ENCODE results near the gene CCDC57. TPM values are rescaled to one million over a fixed set of nuclear protein-coding genes. Genes with fewer than 3 reads are reported as not detected.
"Not testable (repeated sequence)": the region's sequence is repeated elsewhere in the genome, so short reads cannot be mapped to it uniquely, and the experiment has no call there.

CCDC57 gene
- total RNA-seq, 1 donor from 2014 or later = 8.6 TPM

DNA sequence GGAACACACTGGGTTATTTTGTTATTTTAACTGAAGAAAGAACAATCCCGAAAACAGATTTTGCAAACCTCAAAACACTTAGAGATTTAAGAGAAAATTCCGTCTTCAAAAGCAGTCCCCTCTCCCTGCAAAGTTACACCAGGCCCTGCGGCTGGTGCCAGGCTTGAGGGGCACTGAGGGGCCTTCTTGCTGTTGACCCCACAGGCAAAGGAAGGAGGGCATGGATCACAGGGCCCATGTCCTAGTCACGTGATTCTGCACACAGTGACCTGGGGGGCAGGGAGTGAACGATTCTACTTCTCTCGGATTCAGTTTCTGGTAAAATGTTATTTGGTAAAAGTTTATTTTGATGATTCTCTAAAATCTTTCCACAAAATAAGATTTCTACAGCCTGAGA lies 59.3 kb downstream of the CCDC57 start:
- no peak for ATAC-seq (ENCODE audit: poor library complexity)
- intact Hi-C loops (cut with DNase I) = loop anchor here (10.0 kb wide), 1 partner anchor 188 kb away; the partner anchor contains the start of gene NOTUM
- no peak for DNase-seq

DNA sequence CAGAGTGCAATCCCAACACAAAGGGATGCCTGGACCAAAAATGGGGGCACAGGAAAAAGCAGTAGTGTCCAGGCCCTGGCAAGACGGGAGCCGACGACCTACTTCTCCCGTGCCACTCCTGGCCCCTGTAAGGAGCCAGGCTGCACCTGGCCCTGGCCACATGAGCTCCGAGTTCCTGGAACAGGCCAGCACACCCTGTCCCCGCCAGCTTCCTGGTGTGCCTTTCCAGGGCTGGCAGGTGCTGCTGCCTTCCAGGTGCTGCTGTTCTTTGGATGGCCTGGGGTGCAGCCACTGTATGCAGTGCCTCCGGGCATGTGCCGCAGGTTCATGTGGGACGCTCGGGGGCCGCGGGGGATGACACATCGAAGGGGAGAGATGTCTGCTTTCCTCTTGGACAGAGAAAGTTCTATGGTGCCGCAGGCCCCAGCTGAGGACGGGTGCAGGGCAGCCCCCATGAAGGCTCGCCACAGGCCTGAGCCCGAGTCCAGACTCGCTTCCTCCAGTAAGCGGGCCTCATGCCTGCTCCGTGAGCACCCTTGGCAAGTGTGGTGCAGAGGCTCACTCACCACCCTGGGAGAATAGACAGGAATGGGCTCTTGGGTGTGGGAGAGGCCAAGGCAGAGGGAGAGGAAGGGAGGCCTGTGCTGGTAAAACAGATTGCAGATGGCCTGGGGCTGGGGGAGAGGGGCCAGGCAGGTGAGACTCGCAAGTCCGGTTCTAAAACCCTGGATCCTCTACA lies 59.9 kb downstream of the CCDC57 start:
- intact Hi-C loops (cut with DNase I) = loop anchor here (10.0 kb wide), 1 partner anchor 188 kb away; the partner anchor contains the start of gene NOTUM
- no peak for DNase-seq

DNA sequence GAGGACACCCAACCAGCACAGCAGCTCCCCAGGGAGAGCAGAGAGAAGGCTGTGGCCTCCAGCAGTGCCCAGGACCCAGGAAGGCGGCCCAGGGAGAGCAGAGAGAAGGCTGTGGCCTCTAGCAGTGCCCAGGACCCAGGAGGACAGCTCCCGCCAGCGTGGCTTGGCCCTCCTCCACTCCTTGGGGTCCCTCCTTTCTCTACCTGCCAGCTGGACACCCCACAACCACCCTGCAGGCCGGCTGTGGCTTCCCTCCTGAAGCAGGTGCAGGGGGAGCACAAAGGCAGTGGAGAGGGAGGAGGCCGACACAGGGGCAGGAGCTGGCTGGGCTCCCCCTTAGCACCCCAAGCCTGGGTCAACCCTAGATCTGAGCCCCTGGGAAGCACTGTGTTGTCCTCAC lies 60.5 kb downstream of the CCDC57 start:
- intact Hi-C loops (cut with DNase I) = loop anchor here (10.0 kb wide), 1 partner anchor 187 kb away; the partner anchor contains the start of gene NOTUM
- DNase-seq (no peak), ATAC-seq (ENCODE audit: poor library complexity) (no peak)

More for the DNA sequence above, 59.9 kb downstream of the CCDC57 start:
- ATAC-seq (ENCODE audit: poor library complexity) = no peak

DNA sequence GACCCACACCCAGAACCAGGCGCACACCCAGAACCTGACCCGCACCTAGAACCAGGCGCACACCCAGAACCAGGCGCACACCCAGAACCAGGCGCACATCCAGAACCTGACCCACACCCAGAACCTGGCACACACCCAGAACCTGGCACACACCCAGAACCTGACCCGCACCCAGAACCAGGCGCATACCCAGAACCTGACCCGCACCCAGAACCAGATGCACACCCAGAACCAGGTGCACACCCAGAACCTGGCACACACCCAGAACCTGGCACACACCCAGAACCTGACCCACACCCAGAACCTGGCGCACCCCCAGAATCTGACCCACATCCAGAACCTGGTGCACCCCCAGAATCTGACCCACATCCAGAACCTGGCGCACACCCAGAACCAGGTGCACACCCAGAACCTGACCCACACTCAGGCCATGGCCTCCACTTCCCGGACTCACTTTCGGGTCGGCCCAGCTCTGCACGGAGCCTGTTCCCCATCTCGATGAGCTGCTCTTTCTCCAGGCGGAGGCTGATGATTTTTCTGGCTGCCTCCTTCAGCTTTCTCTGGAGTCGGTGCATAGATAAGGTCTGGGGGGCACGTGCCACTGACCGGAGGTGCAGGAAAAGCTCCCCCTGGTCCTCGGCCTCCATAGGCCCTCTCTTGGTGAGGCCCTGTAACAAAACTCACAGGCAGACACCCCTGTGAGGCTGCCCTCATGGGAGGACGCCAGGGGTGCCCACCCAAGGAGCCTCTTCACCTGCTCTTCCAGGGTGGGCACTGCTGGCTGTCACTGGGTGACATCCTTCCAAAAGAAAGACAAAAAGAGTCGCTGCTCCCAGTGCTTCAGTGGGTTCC lies 61.3 kb downstream of the CCDC57 start:
- no peak for ATAC-seq (ENCODE audit: poor library complexity)
- intact Hi-C loops (cut with DNase I) = loop anchor here (10.0 kb wide), 1 partner anchor 187 kb away; the partner anchor contains the start of gene NOTUM
- no peak for DNase-seq

DNA sequence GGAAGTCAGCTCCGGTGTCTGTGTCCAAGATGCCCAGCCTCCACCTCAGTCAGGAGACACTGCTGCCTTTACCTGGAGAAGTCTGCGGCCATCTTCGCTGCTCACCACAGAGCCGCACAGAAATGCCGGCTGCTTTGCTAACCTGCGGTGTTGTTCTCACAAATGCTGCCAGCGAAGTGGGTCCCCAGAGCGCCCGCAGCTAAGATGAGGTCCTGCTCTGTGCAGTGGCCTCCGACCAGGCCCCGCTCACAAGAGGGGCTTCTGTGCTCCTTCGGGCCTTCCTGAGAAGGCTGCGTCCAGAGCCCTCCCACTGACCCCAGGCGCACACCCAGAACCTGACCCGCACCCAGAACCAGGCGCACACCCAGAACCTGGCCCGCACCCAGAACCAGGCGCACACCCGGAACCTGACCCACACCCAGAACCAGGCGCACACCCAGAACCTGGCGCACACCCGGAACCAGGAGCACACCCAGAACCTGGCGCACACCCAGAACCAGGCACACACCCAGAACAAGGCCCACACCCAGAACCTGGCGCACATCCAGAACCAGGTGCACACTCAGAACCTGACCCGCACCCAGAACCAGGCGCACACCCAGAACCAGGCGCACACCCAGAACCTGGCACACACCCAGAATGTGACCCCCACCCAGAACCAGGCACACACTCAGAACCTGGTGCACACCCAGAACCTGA lies 63.1 kb downstream of the CCDC57 start:
- DNase-seq (no peak), ATAC-seq (ENCODE audit: poor library complexity) (no peak)
- intact Hi-C loops (cut with DNase I) = loop anchor here (10.0 kb wide), 1 partner anchor 185 kb away; the partner anchor contains the start of gene NOTUM

DNA sequence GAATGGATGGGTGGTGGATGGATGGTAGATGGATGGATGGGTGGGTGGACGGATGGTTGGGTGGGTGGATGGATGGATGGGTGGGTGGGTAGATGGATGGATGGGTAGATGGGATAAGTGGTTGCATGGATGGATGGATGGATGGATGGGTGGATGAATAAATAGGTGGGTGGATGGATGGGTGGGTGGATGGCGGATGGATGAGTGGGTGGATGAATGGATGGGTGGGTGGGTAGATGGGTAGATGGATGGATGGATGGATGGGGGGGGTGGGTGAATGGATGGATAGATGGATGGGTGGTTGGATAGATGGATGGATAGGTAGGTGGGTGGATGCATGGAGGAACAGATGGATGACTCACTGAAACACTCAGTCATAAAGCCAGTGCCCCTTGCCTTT lies 63.6 kb downstream of the CCDC57 start:
- no peak for DNase-seq
- intact Hi-C loops (cut with DNase I) = no loop called here
- ATAC-seq (ENCODE audit: poor library complexity) = no peak

DNA sequence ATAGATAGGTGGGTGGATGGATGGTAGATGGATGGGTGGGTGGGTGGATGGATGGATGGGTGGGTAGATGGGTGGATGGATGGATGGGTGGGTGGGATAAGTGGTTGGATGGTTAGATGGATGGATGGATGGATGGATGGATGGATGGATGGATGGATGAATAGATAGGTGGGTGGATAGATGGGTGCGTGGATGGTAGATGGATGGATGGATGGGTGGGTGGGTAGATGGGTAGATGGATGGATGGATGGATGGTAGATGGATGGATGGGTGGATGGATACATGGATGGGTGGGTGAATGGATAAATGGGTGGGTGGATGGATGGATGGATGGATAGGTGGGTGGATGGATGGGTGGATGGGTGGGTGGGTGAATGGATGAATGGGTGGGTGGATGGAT lies 64.6 kb downstream of the CCDC57 start:
- ATAC-seq (ENCODE audit: poor library complexity) = no peak
- intact Hi-C loops (cut with DNase I) = no loop called here
- DNase-seq = no peak

DNA sequence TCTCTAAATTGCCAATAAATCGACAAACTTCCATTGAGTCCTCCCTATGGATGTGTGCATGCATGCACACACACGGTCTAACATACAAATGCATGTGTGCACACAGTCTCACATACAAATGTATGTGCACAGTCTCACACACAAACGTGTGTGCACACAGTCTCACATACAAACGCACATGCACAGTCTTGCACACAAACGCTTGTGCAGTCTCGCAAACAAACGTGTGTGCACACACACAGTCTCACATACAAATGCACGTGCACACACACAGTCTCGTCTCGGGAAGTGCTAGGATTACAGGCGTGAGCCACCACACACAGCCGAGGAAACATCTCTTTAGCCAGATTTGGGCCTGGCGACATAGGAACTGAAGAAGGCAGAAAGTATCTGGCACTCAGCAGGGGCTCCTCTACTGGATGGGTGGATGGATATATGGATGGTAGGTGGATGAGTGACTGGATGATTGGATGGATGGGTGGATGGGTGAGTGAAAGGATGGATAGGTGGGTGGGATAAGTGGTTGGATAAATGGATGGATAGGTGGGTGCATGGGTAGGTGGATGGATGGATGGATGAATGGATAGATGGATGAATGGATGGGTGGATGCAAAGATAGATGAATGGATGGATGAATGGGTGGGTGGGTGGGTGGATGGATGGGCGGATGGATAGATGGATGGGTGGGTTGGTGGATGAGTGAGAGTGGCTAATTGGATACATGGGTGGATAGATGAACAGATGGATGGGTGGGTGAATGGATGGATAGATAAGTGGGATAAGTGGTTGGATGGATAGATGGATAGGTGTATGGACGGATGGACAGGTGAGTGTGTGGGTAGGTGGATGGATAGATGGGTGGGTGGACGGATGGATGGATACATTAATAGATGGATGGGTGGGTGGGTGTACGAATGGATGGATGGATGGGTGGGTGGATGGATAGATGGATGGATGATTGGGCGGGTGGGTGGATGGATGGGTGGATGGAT lies 65.7 kb downstream of the CCDC57 start:
- no peak for DNase-seq
- intact Hi-C loops (cut with DNase I) = no loop called here
- no peak for ATAC-seq (ENCODE audit: poor library complexity)

DNA sequence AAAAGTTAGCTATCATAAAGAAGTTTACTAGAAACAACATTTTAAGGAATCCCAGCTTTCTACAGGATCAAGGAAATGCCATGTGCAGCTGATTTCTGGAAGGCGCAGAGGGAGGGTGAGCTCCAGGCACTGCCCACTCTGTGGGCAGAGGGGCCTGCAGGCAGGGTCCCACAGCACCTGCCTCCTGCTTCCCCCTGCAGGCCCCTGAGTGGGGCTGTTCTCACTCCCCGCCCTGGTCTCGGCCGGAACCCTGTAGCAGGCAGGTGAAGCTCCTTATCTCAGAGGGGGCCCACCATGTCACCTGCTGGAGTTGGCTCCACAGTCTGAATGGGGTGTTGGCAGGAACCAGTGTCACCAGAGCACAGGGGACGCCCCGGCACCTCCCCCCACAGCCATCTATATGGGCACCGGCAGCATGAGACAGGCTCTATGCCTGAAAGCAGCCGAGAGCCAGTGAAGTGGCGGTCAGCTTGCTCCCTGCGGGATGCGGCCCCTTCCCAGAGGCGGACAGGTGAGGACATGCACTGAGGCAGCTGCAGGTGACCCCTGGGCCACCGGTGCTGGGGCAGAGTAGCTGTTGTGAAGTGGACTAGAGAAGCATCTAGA lies 67.0 kb downstream of the CCDC57 start:
- no peak for ATAC-seq (ENCODE audit: poor library complexity)
- intact Hi-C loops (cut with DNase I) = no loop called here

DNA sequence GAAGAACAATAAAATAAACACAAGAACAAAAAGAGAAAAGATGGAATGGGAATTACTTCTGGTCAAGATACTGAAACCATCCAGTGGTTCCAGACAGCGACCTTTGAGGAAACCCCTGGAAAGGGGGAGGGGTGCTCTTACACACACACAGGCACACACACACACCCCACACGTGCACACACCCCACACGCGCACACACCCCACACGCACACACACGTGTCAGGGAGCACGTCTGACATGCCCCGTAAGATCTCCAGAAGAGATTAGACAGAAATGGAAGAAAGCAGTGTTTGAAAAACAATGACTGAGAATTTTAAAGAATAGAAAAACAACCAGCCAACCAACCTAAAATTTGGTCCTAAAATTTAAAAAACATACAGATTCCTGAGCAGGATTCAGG lies 69.3 kb downstream of the CCDC57 start:
- ATAC-seq (ENCODE audit: poor library complexity) (no peak), DNase-seq (no peak)
- intact Hi-C loops (cut with DNase I) = no loop called here

More for the DNA sequence above, 67.0 kb downstream of the CCDC57 start:
- no peak for DNase-seq

DNA sequence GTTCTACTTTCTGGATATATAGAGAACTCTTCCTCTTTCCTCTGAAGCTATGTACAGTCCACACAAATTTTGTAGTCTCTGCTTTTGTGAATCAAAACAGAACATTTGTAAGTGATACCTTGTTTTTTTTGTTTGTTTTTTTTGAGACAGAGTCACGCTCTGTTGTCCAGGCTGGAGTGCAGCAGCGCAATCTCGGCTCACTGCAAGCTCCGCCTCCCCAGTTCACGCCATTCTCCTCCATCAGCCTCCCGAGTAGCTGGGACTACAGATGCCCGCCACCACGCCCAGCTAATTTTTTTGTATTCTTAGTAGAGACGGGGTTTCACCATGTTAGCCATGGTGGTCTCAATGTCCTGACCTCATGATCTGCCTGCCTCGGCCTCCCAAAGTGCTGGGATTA lies 72.7 kb downstream of the CCDC57 start:
- intact Hi-C loops (cut with DNase I); ATAC-seq (ENCODE audit: poor library complexity); DNase-seq: not testable (repeated sequence)

DNA sequence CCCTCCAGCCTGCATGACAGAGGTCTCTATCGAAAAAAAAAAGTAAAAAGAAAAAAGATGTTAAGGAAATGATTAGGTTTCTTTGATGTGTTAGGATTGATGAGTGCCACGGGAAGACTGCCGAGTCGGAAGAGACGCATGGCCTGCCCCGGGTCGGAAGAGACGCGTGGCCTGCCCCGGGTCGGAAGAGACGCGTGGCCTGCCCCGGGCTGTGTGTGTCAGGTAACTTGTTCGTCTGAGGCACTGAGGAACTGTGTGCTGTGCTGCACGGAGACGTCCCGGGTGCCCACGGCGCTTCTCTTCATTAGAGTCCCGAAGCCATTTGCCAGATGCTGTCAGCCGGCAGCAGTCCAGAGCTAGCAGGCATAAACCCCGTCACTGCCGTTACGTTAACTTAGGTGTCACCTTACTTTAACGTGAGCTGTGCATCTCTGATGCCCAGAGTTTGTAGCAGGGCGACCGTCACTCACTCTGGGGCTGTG lies 74.1 kb downstream of the CCDC57 start:
- no peak for DNase-seq
- ATAC-seq (ENCODE audit: poor library complexity) = no peak
- intact Hi-C loops (cut with DNase I) = no loop called here

DNA sequence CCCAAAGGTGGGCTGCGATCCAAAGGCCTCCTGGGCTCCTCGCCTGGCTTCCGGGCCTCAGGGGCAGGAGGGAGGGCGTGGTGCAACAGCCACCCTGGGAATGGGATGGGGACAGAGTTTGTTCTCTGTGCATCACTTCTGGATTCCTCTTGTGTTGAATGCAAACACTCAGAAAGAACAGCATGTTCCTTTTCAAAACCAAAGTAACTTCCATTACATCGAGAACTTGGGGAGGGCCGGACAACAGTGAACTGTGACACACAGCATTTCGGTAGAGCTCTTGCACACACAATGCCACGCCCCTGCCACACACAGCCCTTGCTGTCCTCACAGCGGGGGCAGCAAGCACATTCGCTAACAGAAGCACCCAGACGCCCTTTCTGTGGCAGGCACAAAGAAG lies 78.5 kb downstream of the CCDC57 start:
- intact Hi-C loops (cut with DNase I) = no loop called here
- no peak for ATAC-seq (ENCODE audit: poor library complexity)
- DNase-seq = no peak

DNA sequence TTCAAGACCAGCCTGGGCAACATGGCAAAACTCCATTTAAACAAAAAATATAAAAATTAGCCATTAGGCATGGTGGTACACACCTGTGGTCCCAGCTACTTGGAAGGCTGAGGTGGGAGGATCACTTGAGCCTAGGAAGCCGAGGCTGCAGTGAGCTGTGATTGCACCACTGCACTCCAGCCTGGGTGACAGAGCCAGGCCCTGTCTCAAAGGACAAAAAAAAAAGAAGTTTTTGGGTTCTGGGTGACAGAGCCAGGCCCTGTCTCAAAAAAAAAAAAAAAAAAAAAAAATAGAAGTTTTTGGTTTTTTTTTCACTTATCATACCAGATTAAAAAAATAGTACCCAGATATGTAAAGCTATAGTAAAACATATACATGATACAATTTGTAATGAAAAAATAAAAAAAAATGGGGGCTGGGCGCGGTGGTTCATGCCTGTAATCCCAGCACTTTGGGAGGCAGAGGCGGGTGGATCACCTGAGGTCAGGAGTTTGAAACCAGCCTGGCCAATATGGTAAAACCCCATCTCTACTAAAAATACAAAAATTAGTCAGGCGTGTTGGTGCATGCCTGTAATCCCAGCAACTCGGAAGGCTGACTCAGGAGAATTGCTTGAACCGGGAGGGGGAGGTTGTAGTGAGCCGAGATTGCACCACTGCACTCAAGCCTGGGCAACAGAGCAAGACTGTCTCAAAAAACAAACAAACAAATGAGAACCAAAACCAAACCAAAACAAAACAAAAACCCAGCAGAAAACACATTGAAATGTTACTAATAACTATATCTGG lies 79.3 kb downstream of the CCDC57 start:
- DNase-seq; intact Hi-C loops (cut with DNase I); ATAC-seq (ENCODE audit: poor library complexity): not testable (repeated sequence)

DNA sequence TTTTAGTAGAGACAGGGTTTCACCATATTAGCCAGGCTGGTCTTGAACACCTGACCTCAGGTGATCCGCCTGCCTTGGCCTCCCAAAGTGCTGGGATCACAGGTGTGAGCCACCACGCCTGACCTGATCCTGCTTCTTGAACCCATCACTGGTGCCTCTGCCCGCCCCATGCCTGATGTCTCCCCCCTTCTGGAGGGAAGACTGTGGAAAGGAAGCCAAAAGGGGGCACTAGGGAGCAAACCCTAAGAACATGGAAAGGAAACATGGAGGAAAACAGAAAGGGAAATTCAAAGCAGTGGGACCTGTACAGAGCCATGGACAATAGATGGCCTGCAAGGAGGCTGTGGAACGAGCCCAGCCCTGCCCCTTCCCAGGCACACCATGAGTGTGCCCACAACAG lies 83.5 kb downstream of the CCDC57 start:
- intact Hi-C loops (cut with DNase I) = no loop called here
- ATAC-seq (ENCODE audit: poor library complexity) (no peak), DNase-seq (no peak)

DNA sequence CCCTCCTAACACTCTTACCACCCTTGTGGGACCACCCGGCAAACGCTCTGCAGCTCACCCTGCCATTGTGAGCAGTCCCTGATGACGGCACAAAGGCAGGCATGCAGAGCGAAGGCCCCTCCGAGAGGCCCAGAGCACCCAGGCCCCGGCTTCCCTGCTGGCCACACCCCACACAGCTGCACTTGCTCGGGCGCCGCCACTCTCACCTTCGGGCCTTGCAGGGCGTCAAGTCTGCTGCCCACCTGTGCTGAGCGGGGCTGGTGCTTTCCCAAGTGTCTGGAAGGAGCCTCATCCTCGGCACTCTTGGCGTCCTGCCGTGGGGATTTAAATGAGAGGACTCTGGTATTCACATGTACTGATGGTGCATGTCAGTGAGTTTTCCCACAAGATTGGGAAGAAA lies 84.4 kb downstream of the CCDC57 start:
- DNase-seq (no peak), ATAC-seq (ENCODE audit: poor library complexity) (no peak)
- intact Hi-C loops (cut with DNase I) = no loop called here

DNA sequence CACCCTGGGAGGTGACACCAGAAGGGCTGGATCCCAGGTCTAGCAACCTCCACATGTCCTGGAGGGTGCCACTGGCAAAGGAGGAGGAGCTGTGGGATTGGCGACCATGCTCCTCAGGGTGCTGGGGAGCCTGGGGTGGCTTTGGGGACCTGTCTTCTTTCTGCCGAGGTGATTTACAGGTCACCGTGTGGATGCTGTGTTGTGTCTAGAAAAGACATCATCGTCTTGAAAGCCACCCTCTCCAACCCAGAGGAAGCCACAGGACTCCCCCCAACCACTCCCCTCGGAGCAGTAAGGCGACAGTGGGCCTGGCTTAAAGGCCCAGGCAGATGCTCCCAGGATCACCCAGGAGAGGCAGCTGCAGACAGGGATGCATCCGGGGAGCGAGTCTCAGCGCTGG lies 84.9 kb downstream of the CCDC57 start:
- ATAC-seq (ENCODE audit: poor library complexity) (no peak), DNase-seq (no peak)
- intact Hi-C loops (cut with DNase I) = no loop called here

Data from Right ventricle myocardium superior (tissue), 1 donor.